ENCODE measurements around the gene RAD23A.

RAD23A gene

DNA sequence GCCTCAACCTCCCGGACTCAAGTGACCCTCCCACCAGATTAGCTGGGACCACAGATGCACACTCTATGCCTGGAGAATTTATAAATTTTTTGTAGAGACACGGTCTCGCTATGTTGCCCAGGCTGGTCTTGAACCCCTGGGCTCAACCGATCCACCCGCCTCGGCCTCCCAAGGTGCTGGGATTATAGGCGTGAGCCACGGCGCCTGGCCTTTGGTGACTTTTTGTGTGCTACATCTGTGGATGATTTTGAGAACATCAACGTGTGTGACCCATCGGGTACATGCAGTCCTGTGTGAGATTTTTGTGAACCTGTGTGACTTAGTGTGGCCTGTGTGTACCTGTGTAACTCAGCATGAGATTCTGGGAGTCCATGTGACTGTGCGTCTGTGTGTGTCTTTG, 41.1 kb downstream of the RAD23A start:
- DNase-seq = no peak

DNA sequence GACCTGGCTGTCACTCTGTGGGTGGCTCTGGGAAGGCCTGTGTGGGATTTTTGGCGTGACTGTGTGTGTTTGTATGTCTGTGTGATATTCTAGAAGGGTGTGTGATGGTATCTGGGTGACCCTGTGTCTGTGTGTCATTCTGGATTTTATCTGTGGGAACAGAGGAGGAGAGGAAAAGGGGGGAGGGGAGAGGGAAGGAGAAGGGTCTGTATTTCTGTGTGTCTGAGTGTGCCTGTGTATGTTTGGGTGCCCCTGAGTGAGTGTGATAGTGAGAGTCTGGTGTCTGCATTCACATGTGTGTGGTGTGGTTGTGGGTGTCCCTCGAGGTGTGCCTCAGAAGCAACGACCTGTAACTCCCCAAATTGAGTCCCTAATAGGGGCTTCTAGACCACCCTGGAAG, 41.5 kb downstream of the RAD23A start:
- no peak for DNase-seq

DNA sequence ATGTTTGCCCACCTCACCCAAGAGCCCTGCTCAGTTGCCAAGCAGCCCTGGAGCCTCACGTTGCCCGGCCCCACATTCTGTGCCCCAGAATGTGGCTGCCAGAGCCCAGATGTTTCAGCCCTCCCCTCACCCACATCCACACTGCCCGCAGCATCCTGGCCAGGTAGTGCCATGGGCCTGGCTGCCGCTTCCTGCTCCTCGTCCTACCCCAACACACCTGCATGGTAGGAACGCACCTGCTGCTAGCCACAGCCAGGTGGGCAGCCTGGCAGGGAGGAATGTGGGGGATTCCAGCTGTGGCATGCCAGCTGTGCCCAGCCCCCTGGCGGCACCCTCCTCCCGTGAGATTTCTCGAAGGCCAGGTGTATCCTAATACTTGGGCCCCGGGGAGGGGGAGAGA, 42.1 kb downstream of the RAD23A start:
- no peak for DNase-seq

DNA sequence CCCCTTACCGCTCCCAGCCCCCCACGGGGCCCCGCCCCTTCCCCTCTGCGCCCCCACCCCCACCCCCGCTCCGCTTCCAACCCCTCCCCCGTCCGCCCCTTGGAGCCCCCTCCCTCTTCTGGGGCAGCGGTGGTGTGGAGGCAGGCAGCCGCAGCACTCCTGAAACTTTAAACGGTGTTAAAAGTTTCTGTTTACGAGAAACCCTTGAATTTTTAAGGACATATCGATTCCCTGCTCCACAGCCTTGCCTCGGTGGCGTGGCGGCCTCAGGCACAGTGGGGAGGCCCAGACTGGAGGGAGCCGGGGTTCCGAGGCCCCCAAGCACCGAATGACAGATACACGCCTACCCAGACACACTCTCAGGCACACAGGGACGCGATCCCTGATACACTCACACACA, 44.8 kb downstream of the RAD23A start:
- no peak for DNase-seq

DNA sequence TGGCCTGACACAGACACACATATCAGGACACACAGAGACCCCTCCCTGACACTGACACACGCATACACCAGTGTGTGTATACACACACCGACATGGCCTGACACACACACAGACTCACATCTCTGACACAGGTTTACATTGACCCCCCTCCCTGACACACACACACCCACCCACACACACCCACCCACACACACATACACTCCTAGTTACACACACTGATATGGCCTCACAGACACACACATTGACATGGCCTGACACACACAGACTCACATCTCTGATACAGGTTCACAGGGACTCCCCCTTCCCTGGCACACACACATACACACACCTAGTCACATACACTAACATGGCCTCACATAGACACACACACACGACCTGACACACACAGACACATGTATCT, 45.2 kb downstream of the RAD23A start:
- DNase-seq = no peak

DNA sequence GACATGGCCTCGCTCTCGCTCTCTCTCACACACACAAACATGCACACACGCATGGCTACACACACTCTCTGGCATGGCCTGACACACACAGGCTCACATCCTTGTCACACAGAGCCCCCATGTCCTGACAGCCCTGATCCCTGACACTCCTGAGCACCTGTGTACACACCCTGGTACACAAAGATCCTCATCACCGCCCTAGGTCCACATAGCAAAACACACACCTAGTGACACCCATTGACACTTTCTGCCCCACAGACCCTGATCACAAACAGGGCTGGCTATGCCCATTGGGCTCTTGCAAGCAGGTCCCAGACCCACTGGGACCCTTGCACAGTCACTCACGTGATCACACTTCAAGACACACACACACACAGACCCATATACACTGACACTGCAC, 45.6 kb downstream of the RAD23A start:
- no peak for DNase-seq

DNA sequence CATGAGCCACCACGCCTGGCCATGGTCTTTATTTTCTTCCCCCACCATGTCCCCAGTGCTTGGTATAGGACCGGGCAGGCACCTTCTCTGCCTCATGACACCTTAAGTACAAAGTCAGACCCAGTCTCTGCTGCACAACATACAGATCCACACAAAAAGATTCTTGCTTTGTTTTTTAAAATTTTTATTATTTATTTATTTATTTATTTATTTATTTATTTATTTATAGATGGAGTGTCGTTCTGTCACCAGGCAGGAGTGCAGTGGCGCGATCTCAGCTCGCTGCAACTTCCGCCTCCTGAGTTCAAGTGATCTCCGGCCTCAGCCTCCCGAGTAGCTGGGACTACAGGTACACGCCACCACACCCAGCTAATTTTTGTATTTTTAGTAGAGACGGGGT, 47.1 kb downstream of the RAD23A start:
- no peak for DNase-seq

DNA sequence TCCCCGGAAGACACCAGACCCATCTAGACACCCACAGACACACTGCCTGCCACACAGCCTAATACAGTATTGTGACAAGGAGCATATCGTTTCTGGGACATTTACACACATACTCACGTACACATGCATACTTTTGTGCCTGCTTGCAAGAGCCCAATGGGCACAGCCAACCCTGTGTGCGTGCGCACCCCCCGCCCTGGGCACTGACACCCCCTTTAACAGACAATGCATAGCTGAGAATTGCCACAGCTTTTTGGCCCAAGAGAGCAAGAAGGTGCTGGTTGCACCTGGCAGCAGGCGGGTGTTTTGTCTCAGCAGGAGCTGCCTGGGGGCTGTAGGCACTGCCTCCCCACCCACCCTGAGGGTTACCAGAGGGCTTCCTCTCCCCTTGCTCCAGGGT, 47.9 kb downstream of the RAD23A start:
- DNase-seq = no peak

DNA sequence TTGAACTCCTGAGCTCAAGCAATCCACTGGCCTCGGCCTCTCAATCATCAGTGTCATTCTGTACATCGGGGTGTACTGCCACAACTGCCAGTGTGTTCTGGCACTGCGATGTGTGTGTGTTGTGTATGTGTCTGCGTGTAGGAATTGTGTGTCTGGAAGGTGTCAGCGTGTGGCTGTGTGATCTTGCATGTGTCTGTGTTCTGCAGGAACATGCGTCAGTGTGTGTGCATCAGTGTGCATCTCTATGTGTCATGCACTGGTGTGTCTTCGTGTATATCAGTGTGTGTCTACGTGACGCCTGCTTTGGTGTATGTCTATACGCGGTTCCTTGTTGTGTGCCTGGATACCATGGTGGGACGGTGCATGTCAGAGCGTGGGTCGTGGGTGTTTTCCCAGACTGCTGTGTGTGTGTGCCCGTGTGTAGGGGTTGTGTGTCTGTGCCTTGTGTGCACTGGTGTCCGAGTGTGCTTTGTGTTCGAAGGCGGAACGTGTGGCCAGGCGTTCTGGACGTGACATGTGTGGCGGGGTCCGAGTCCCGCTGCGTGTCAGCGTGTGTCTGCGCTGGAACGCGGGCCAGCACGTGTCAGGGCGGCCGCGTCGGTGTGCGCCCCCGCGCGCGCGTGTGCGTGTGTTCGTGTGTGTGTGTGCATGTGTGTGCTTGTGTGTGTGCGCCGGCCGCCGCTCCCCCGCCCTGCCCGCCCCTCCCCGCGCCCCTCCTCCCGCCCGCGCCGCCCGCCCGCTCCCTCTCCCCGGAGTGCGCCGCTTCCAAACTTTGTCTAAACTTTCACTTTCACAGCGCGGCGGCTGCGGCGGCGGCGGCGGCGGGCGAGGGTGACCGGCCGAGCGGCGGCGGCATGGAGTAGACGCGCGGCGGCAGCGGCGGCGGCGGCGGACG, 49.3 kb downstream of the RAD23A start, which contains the start of gene NFIX:
Gene NFIX (plus strand): TSS at position 775 of the 895 bp plus-strand sequence. CDS start 363 bp downstream, outside the sequence.
- DNase-seq = no peak

DNA sequence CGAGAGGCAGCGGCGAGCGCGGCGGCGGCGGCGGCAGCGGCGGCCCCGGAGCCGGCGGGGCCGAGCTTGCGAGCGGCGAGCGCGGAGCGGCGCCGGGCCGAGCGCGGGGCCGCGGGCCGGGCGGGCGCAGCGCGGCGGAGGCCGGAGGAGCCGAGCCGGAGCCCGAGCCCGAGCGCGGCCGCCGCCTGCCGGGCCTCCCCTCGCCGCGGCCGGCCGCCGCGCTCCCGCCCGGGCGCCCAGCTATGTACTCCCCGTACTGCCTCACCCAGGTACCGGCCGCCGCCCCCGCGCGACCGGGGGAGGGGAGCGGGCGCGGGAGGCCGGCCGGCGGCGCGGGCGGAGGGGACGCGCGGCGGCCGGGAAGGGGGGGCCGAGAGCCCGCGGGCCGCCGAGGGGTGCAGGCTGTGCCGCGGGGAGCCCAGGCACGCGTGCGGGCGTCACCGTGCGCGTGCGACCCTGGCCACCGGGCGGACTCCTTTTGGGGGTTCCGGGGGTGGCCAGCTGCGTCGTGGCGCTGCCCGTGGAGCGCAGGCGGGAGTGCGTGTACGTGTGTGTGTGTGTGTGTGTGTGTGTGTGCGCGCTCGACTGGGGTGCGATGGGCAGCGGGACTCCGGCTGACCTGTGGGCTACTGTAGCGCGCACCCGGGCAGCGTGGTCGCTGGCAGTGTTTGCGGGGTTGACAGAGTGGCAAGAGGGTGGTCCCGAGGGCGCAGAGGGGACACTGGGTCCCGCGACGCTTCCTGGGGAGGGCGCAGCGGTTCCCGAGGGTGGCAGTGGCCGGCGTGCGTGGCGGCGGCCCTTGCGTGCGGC, 50.1 kb downstream of the RAD23A start:
- DNase-seq = no peak

DNA sequence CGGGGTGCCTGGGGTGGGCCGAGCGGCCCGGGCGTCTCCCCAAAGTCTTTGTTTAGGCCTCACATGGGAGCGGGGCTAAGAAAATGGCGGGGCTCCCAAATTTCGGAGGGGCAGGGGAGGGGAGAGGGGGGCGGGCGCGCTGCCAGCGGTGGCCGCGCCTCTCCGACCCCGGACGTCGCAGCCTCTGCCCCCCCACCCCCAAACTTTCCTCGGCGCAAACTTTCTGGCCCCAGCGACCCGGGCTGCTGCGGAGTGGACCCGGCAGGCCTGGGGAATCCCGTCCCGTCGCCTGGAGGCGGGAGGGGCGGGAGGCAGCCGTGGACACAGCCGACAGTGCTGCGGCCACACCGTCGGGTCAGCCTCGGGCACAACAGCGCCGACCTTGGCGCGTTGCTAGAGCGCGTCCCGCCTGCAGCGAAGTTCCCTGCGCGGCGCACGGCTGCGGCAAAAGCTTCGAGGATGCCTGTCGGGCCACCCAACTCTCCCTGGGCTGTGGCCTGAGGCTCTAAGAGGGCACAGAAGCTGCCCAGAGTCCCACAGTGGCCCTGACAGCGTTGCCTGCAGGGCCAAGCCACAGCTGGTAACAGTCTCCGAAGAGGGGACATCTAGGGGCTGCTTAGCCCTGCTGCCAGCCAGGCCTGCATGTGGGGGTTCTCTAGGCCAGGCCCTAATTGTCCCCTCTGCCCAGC, 50.9 kb downstream of the RAD23A start:
- DNase-seq = no peak

DNA sequence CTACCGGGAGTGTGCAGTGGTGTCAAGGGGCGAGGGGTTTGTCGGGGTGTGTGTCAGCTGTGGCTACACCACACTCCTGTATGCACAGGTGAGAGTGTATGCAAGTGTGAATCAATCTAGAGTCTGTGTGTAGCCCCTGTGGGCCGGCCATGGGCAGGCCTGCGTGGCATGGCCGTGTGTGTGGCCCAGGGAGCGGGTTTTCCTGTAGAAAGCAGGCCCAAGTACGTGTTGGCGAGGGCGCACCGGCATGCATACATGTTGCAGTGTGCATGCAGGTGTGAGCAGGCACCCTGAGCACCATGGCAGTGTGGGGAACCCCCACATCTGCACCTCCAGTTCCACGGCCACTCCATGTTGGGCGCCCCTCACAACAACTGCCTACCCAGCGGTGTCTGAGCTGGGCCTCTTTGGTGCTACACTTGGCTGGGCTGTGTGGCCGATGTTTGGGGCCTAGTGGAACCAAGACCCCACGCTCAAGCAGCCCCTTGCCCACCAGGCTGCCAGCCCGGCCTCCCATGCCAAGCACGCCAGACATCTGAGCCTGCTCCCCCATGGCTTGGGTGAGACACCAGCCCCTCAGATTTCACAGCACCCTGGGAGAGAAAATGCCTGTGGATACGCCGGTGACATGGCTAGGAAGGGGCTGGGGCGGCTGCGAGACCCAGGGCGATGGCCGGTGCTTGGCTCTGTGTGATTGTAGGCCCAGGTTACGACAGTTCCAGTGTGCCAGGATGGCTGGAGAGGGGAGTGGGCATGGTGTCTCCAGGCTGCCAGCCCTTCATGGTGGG, 51.7 kb downstream of the RAD23A start:
- no peak for DNase-seq

DNA sequence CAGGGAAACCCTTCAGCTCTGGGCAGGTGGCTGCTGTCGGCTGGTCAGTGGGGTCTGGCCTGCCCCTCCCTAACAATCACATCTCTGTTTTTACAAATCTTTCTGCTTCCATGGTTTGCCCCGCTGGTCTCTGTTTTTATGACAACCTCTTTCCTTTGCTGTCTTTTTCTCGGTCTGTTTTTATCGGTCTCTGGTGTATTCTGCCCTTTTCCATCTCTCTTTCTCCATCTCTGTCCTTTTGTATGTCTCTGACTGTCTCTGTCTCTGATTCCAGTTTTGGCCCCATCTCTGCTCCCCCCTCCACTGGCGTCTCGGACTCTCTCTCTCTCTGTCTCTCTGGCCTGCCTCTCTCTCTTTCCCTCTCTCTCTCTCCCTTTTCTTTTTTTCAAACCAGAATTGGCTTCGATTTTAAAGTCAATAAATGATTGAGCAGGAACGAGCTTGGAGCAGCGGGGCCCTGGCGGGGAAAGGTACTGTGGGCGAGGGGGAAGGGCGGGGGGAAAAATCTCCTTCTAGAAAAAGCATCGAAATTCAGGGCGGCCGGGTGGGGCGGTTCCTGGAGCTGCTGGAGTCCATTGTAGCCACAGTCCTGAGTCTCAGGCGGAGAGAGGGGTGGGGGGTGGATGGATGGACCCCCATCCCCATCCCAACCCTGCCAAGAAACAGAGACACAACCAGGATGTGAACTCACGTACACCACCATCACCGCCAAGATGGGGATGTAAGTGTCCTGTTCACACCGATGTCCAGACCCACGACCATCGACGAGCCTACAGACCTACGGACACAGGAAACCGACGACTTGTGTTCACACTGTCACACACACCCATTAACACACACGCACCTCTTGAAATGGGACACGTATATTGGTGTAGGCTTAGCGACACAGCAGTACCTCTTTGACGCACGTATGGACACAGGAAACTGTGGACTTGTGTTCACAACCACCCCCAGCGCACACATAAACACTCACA, 52.6 kb downstream of the RAD23A start:
- DNase-seq = no peak

DNA sequence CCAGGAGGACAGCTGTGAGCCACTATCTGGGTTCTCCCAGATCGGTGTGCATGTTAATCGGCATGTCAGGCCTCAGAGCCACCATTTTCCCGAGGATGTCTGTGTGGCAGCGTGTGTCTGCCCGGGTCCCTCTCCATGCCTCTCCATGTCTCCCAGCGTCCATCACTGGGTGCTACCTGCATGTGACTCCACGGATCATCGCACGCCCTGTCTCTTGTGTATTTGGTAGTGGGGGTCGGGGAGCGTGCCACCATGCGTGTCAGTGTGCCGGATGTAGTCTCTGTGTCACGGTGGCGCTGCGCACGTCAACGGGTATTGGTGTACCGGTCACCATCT, 55.5 kb downstream of the RAD23A start:
- no peak for DNase-seq

DNA sequence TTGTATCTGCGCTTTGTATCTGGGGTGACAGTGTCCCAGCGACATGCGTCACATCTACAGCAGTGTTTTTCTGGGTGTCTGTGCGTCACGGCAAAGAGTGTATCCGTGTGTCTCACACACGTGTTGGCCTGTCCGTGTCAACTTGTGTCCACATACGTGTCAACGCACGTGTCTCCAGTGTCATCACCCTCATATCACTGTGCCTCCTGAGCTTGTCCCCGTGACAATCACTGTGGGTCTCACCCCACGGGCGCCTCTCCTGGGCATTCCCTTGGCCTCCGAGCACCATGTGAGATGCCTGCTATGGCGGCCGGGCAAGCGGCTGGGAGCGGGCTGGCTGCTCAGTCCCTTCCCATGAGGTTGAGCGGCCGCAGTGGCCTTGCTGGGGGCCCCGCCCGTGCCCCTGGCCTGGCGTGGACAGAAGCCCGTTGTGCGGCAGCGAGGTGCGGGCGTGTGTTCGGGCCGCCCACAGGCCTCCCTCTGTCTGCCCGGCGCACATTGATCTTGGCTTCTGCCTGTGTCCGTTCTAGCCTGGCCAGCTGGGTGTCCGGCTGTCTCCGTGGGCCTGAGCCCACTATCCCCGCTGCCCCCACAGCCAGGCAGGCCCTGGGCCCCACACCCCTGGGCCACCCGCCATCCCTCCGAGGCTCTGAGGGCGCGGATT, 56.0 kb downstream of the RAD23A start:
- no peak for DNase-seq

DNA sequence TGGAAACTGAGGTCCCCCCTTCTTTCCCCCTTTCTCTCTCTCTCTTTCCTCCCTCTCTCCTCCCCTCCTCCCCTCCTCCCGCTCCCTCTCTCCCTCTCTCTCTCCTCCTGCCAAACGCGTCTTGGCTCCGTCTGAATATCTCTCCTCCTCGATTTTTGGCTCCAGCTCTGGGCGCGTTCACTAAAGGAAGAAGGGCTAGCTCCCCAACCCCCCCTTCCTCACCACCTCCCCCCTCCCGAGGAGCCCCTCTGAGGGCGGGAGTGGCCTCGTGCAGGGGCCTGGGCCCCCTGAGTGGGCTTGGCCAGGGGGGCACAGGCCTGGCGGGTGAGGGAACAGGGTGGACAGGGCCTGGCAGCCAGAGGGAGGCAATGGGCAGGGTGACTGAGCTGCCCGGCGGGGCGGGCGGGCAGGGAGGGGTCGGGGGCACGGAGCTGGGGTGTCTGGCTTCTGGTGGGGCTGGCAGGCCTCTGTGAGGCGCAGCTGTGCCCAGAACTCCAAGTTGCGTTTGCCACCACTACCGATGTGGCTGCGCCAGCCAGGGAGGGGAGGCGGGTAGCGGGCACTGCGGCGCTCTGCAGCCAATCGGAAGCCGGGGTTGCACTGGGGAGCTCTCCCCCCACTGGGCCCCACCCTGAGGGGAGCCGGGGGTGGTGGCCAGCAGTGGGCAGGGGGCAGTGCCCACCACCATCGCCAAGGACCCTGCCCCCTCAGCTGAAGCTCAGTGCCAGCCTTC, 56.7 kb downstream of the RAD23A start:
- no peak for DNase-seq

DNA sequence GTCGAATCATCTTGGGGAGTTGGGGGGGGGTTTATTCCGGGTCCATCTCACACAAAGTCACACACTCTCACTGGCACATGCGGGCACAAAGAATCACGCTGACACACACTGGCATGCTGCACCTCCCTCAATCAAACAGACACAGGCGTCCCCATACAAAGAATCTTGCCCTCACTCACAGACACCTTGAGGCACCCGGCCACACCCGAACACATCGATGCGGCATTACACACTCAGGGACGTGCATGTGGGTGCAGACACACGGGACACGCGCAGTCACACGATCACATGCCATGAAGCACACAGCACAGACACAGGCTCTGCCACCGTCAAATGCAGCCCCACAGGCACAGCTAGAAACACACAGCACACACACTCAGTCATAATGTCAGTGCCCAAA, 57.4 kb downstream of the RAD23A start:
- DNase-seq = no peak
